Heart right ventricle (tissue), 16 donors: Measurements from ENCODE around the gene ZNF385A. TPM values are rescaled to one million over a fixed set of nuclear protein-coding genes. Genes with fewer than 3 reads are reported as not detected.

Experiments
- ATAC-seq, 8 donors: fragments of 200-7000 bp; cut with Tn5 transposase; one replicate each; pipeline ENCODE4 v1.9.1; 2020; ENCODE audit warnings: mild to moderate bottlenecking in 8 of 8, moderate library complexity in 8 of 8, moderate number of reproducible peaks in 1 of 8
- DNase-seq, 2 donors: peaks; one replicate each; pipeline ENCODE4 v3.0.0-alpha.2; 2020
- H3K27ac ChIP-seq, 10 donors: fragments of 200-600 bp; sonication (generic) in 2 of 10; one replicate each; pipeline versions ENCODE4 v1.5.0 to v1.8.0; 2020 to 2022; ENCODE audit warnings: mild to moderate bottlenecking in 3 of 10
- H3K27me3 ChIP-seq, 7 donors: fragments of 200-600 bp; one replicate each; pipeline ENCODE4 v1.8.0; 2021 to 2022; ENCODE audit warnings: mild to moderate bottlenecking in 2 of 7
- H3K36me3 ChIP-seq, 9 donors: fragments of 200-600 bp; sonication (generic) in 1 of 9; one replicate each; pipeline versions ENCODE4 v1.5.0 to v1.8.0; 2020 to 2022; ENCODE audit warnings: mild to moderate bottlenecking in 2 of 9
- H3K4me1 ChIP-seq, 9 donors: fragments of 200-600 bp; sonication (generic) in 1 of 9; one replicate each; pipeline versions ENCODE4 v1.5.0 to v1.8.0; 2020 to 2022; ENCODE audit warnings: mild to moderate bottlenecking in 4 of 9
- H3K4me3 ChIP-seq, 10 donors: fragments of 200-600 bp; sonication (generic) in 2 of 10; one replicate each; pipeline versions ENCODE4 v1.5.0 to v1.8.0; 2020 to 2022; ENCODE audit warnings: mild to moderate bottlenecking in 7 of 10, moderate library complexity in 2 of 10
- H3K9me3 ChIP-seq, 11 donors: fragments of 200-600 bp in 10 of 11; sonication (generic) in 2 of 11; one replicate each; pipeline versions ENCODE4 v1.5.0 to v1.8.0; 2013 to 2022; ENCODE audit warnings: mild to moderate bottlenecking in 2 of 11, control low read depth in 1 of 11, moderate library complexity in 1 of 11
- WGBS, 2 donors: extraction: QIAGEN DNeasy Blood & Tissue Kit; methylation state at CpG; one replicate each; pipeline ENCODE4 v1.1.7; 2013; ENCODE audit warnings: inconsistent platforms in 1 of 2; 5-methylcytosine and 5-hydroxymethylcytosine counted together
- intact Hi-C, 10 donors: fragments of 100-400 bp; cut with DNase I; formaldehyde crosslinking; loops; one replicate each; pipeline versions ENCODE4 v1.11.1 to v1.14.2; 2022
- polyA plus RNA-seq, 2 donors: library from polyadenylated mRNA; stranded (reverse); fragments of 200-250 nt; gene quantifications; one replicate each; pipeline ENCODE4 v1.2.3, GENCODE V29; 2013
- total RNA-seq, 10 donors: library from RNA; stranded (reverse); fragmentation: NEBNext Ultra II Directional in 3 of 10; extraction: Animal tissue kit (Norgen Biotek cat#: 25700) in 3 of 10; gene quantifications; one replicate each; pipeline versions ENCODE4 v1.2.1 to v1.2.4, GENCODE V29; 2021 to 2023
- TF ChIP-seq, protein P1 (sequence below), 9 donors: fragments of 200-600 bp; sonication (generic) in 2 of 9; IDR thresholded peaks; one replicate each; pipeline versions ENCODE4 v1.5.0 to v1.8.0; 2021 to 2022; ENCODE audit warnings: antibody characterized with exemption in 9 of 9, mild to moderate bottlenecking in 5 of 9, moderate library complexity in 1 of 9
- donor health status: Arrhythmogenic right ventricular cardiomyopathy.
- donor health status: ischemic (EF 13 %, LVEDD 7.1; RV severe dilation, severe dysfunction).
- donor health status: healthy with polysubstance abuse.
- donor health status: DM: no; HTN: yes; CAD: no.
- donor health status: DM: no; HTN: no; CAD: no.
- donor health status: ischemic (EF 25% LVEDD 6.9; RV normal size, moderate dysfunction).
- donor health status: ischemic (EF 25% LVEDD 5.7; RV mildly dilated, moderate dysfunction).
- donor health status: healthy.
- donor health status: DM: yes; HTN: yes; CAD: no.
- donor health status: Ischemic cardiomyopathy.
- donor health status: ischemic (EF 35%, LVEDD 5.7; RV mildly dilated, moderate dysfunction).
- donor health status: nonischemic (EF 11% LVEDD 7.7; RV severe dilation, severe dysfunction).
- donor health status: DM: yes; HTN: yes; CAD: no.
- donor health status: PGD.
- donor health status: ischemic (EF 29% LVEDD 5.4; RV normal size, mild dysfunction).
- donor health status: nonischemic (EF 23%, LVEDD 6.1; RV moderate dilation, normal function).

Gene ZNF385A
- total and polyA plus RNA-seq, 12 donors: 3.8 to 19.1 (median 5.8) TPM

DNA sequence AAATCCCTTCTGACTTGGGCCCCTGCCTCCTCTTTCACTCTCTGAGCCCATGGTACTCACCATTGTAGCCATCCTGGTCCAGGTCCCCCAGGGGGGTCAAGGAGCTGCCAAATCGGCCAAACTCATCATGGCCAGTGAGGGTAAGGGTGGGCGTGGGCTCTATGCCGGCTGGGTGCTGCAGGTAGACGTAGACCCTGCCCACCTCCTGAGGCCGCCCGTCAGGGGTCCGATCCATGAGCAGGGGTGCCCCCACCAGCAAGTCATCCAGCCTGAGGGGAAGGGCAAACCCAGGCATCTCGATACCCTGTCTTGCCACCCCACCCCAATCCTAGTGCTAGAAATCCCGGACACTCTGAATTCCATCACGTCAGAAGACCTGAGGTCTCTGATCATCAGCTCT, 20.6 kb upstream of the ZNF385A start:
- DNase-seq: no peak

DNA sequence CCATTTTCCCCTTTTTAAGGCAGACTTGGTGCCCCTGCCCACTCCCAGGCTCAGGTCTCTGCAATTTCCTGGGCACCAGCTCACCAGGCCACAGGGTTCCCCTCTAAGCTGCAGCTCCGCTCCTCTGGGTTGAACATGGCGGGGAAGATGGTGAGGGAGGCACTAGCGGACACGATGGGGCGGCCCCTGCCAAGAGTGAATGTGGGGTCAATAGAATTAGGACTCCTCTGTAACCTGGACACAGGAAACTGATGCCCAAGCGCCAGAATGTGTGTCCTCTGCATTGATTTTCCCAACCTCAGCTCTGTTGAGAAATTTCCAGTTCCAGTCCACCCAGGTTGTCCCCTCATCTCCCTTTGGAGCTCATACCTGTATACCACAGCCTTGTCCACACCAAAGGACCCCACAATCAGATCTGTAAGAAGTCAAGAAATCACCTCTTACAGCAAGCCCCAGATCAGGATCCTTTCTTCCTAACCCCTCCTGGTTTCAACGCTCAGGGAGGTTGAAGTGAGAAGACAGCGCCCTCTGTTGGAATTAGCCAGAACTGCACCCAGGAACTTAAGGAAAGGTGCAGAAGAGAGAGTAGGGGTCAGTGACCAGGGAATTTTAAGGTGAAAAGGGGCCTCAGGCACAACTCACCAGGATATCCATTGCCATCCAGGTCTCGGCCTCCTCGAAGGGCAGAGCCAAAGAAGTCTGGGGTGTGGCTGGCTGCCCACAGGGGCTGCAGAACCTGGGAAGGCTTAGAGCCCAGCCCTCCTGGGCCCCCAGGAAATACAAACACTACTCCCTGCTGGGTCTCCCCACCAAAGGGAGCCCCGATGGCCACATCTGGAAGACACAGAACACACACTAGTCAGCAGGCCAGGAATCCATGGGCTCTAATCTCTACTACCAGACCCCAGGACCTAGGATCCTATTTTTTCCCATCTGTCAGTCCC, 19.8 kb upstream of the ZNF385A start:
- intact Hi-C loops: no loop called here
- 65 to 67% methylated on average over 11 of the region's 11 CpGs for WGBS, 2 donors
- peak overlapping the region in 4 of 10 donors; percentile 25 to 53 (median 34) for H3K27ac ChIP-seq
- no peaks in the 10 kb centered on the region for H3K9me3 ChIP-seq
- H3K4me3 ChIP-seq: no peak overlapping the region
- peaks cover 0 to 37% (median 24%) of the 10 kb centered on the region in 9 donors for H3K4me1 ChIP-seq
- no peak for DNase-seq
- H3K36me3 ChIP-seq: peaks cover 0 to 100% (median 70%) of the 10 kb centered on the region in 9 donors
- peak in 4 of 8 donors; percentile 4 to 43 (median 24) for ATAC-seq
- TF ChIP-seq, protein P1, sequence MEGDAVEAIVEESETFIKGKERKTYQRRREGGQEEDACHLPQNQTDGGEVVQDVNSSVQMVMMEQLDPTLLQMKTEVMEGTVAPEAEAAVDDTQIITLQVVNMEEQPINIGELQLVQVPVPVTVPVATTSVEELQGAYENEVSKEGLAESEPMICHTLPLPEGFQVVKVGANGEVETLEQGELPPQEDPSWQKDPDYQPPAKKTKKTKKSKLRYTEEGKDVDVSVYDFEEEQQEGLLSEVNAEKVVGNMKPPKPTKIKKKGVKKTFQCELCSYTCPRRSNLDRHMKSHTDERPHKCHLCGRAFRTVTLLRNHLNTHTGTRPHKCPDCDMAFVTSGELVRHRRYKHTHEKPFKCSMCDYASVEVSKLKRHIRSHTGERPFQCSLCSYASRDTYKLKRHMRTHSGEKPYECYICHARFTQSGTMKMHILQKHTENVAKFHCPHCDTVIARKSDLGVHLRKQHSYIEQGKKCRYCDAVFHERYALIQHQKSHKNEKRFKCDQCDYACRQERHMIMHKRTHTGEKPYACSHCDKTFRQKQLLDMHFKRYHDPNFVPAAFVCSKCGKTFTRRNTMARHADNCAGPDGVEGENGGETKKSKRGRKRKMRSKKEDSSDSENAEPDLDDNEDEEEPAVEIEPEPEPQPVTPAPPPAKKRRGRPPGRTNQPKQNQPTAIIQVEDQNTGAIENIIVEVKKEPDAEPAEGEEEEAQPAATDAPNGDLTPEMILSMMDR (IDR thresholded peaks at IDR 0.05): peak; percentile 88 to 97 (median 93)
- no peaks in the 10 kb centered on the region for H3K27me3 ChIP-seq

More for the DNA sequence above, 20.6 kb upstream of the ZNF385A start:
- ATAC-seq: no peak
- no peak overlapping the region for H3K4me3 ChIP-seq
- WGBS, 2 donors: 93 to 94% methylated on average over 10 of the region's 10 CpGs
- peaks cover 0 to 100% (median 75%) of the 10 kb centered on the region in 9 donors for H3K36me3 ChIP-seq
- intact Hi-C loops: no loop called here
- peak overlapping the region in 3 of 10 donors; percentile 25 to 53 (median 27) for H3K27ac ChIP-seq
- peaks cover 0 to 41% (median 24%) of the 10 kb centered on the region in 9 donors for H3K4me1 ChIP-seq
- no peaks in the 10 kb centered on the region for H3K27me3 ChIP-seq
- H3K9me3 ChIP-seq: no peaks in the 10 kb centered on the region
- TF ChIP-seq, protein P1 (IDR thresholded peaks at IDR 0.05): no peak

DNA sequence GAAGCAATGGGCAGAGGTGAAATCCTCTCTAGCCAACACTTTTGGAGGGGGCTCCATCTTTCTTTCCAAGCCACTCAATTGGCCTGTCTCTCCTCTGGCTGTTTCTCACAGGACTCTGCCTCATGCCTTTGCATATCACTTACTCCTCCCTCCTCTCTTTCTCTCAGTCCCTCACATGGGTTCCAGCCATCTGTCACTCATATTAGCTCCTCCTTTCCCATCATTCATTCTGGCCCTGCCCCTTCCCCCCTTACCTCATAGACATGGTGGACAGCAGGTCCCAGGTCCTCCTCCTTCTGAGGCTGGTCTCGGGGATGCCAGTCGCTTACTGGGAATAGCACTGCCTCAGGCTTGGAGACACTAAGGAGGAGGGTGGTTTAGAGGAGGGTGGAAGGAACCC, 16.6 kb upstream of the ZNF385A start:
- Histone ChIP-seq H3K27me3 (no peaks in the 10 kb centered on the region), H3K27ac (no peak overlapping the region), H3K4me1 (peaks cover 0 to 11% (median 0%) of the 10 kb centered on the region in 9 donors), H3K9me3 (no peaks in the 10 kb centered on the region), H3K4me3 (no peak overlapping the region), H3K36me3 (peaks cover 0 to 100% (median 76%) of the 10 kb centered on the region in 9 donors)
- no peak for ATAC-seq
- no peak for DNase-seq
- intact Hi-C loops: loop anchor here in 2 of 10 donors (2.0 kb wide), 1 partner anchor 38 kb away; no protein-coding TSS in a partner anchor
- TF ChIP-seq, protein P1 (IDR thresholded peaks at IDR 0.05): no peak
- WGBS, 2 donors: 88 to 90% methylated on average over 2 of the region's 2 CpGs

DNA sequence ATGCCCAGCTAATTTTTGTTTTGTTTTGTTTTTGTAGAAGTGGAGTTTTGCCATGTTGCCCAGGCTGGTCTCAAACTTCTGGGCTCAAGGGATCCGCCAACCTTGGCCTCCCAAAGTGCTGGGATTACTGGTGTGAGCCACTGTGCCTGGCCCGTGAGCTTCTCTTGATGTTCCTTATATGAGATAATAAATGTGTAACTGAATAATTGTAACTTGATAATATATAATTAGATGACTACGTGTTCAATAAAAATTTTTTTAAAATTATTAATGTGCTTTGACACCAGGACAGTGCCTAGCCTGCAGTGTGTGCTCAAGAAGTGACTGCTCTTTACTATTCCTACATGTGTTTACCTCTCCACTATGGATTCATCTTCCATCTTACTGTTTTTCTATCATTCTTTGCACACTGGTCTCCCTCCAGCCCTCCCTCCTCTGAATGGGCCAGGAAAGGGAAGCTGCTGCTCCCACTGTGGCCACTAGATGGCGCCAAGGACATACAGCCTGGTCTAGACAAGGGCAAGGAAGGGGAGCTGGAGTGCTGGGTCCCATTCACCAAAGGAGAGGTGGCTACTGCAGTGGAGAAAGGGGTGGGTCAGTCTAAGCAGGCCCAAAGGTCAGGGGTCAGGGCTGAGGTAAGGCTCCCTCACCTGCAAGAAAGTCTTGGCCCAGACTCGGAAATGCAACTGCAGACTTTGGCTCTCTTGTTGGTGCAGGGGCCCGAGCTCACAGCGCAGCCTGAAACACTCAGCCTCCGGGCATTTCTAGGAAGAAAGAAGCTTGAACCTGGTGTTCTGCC, 14.7 kb upstream of the ZNF385A start:
- WGBS, 2 donors: 78 to 79% methylated on average over 8 of the region's 8 CpGs

More for the DNA sequence above, 14.7 kb upstream of the ZNF385A start:
- TF ChIP-seq, protein P1 (IDR thresholded peaks at IDR 0.05): peak; percentile 91 to 100 (median 99)
- H3K9me3 ChIP-seq: no peaks in the 10 kb centered on the region
- peak; percentile 80 to 89 (median 86) for ATAC-seq
- peak; percentile 87 for DNase-seq
- no peaks in the 10 kb centered on the region for H3K27me3 ChIP-seq
- intact Hi-C loops: loop anchor here in 7 of 10 donors (1.0 to 2.0 kb wide), 3 partner anchors 38 to 43 kb away; no protein-coding TSS in a partner anchor
- H3K4me3 ChIP-seq: no peak overlapping the region
- no peak overlapping the region for H3K27ac ChIP-seq
- peaks cover 0 to 100% (median 68%) of the 10 kb centered on the region in 9 donors for H3K36me3 ChIP-seq
- H3K4me1 ChIP-seq: peaks cover 0 to 13% (median 3%) of the 10 kb centered on the region in 9 donors
